ENCODE measurements around the gene ETV6. TPM values are rescaled to one million over a fixed set of nuclear protein-coding genes. Genes with fewer than 3 reads are reported as not detected.
A peak's percentile ranks its signal among the peaks of the same experiment; 100 is the strongest.

The ETV6 gene
- total and polyA plus RNA-seq, 8 donors = 5.1 to 31.6 (median 18.2) TPM

GRCh38 chr12:11657511-11657910, 8.0 kb downstream of the ETV6 start:
- no peak for DNase-seq
- H3K27ac ChIP-seq = no peak overlapping the region
- no peaks in the 10 kb centered on the region for H3K36me3 ChIP-seq
- H3K27me3 ChIP-seq = no peaks in the 10 kb centered on the region
- TF ChIP-seq CTCF (IDR thresholded peaks at IDR 0.05) = no peak
- intact Hi-C loops (cut with DNase I) = loop anchor here in 1 of 3 donors (5.0 kb wide), 1 partner anchor 35 kb away; no protein-coding TSS in a partner anchor
- no peak for FAIRE-seq
- no peak for ATAC-seq
- peaks cover 16 to 33% (median 23%) of the 10 kb centered on the region in 3 donors for H3K4me1 ChIP-seq
- no peak overlapping the region for H3K4me3 ChIP-seq
- WGBS, 2 donors = 88 to 89% methylated on average over 6 of the region's 6 CpGs
- H3K9me3 ChIP-seq = no peaks in the 10 kb centered on the region

GRCh38 chr12:11658791-11659190, 9.3 kb downstream of the ETV6 start:
- no peaks in the 10 kb centered on the region for H3K27me3 ChIP-seq
- WGBS, 2 donors = 81 to 89% methylated on average over 2 of the region's 2 CpGs
- H3K36me3 ChIP-seq = no peaks in the 10 kb centered on the region
- TF ChIP-seq CTCF (IDR thresholded peaks at IDR 0.05) = no peak
- no peak overlapping the region for H3K27ac ChIP-seq
- no peak overlapping the region for H3K4me3 ChIP-seq
- no peak for DNase-seq
- intact Hi-C loops (cut with DNase I) = loop anchor here in 1 of 3 donors (5.0 kb wide), 1 partner anchor 34 kb away; no protein-coding TSS in a partner anchor
- H3K9me3 ChIP-seq = no peaks in the 10 kb centered on the region
- peak in 1 of 4 donors; percentile 27 for ATAC-seq
- H3K4me1 ChIP-seq = peaks cover 5 to 29% (median 23%) of the 10 kb centered on the region in 3 donors
- FAIRE-seq = no peak

- TF ChIP-seq CTCF (IDR thresholded peaks at IDR 0.05) = no peak
- Histone ChIP-seq H3K36me3 (no peaks in the 10 kb centered on the region), H3K4me1 (peaks cover 0 to 18% (median 18%) of the 10 kb centered on the region in 3 donors), H3K9me3 (no peaks in the 10 kb centered on the region), H3K4me3 (no peak overlapping the region), H3K27ac (no peak overlapping the region), H3K27me3 (no peaks in the 10 kb centered on the region)
- intact Hi-C loops (cut with DNase I) = no loop called here
- DNase-seq = no peak
- no peak for FAIRE-seq
- WGBS, 2 donors = 73 to 84% methylated on average over 1 of the region's 1 CpG
- ATAC-seq = no peak
Measured at GRCh38 chr12:11660624-11661023, 11.2 kb downstream of the ETV6 start.

GRCh38 chr12:11661491-11662089, 12.1 kb downstream of the ETV6 start:
- no peaks in the 10 kb centered on the region for H3K27me3 ChIP-seq
- H3K9me3 ChIP-seq = no peaks in the 10 kb centered on the region
- WGBS, 2 donors = 62 to 63% methylated on average over 8 of the region's 8 CpGs
- H3K36me3 ChIP-seq = no peaks in the 10 kb centered on the region
- H3K4me1 ChIP-seq = peaks cover 0 to 18% (median 18%) of the 10 kb centered on the region in 3 donors
- intact Hi-C loops (cut with DNase I) = no loop called here
- no peak for FAIRE-seq
- TF ChIP-seq CTCF (IDR thresholded peaks at IDR 0.05) = no peak
- no peak for DNase-seq
- ATAC-seq = peak in 3 of 4 donors; percentile 15 to 46 (median 25)
- H3K27ac ChIP-seq = no peak overlapping the region
- no peak overlapping the region for H3K4me3 ChIP-seq

GRCh38 chr12:11662369-11662768, 12.9 kb downstream of the ETV6 start:
- FAIRE-seq (no peak), DNase-seq (no peak), ATAC-seq (no peak)
- intact Hi-C loops (cut with DNase I) = no loop called here
- Histone ChIP-seq H3K27ac (no peak overlapping the region), H3K27me3 (no peaks in the 10 kb centered on the region), H3K36me3 (no peaks in the 10 kb centered on the region), H3K4me3 (no peak overlapping the region), H3K4me1 (peaks cover 0 to 18% (median 18%) of the 10 kb centered on the region in 3 donors), H3K9me3 (no peaks in the 10 kb centered on the region)
- WGBS, 2 donors = 95 to 97% methylated on average over 3 of the region's 3 CpGs
- TF ChIP-seq CTCF (IDR thresholded peaks at IDR 0.05) = no peak
